Transverse colon (tissue), 4 donors: ENCODE data around the gene TMEM97. TPM values are rescaled to one million over a fixed set of nuclear protein-coding genes. Genes with fewer than 3 reads are reported as not detected.
"Not testable (repeated sequence)": the region's sequence is repeated elsewhere in the genome, so short reads cannot be mapped to it uniquely, and the experiment has no call there.

Experiments used
- DNase-seq: peaks from one replicate; pipeline ENCODE4 v3.0.0-alpha.2; 2019
- H3K27ac ChIP-seq, 4 donors: fragments of 200-600 bp; sonication (generic); 2 replicates each; pipeline ENCODE4 v1.5.1; 2016 to 2018; ENCODE audit warnings: inconsistent platforms in 4 of 4
- H3K27me3 ChIP-seq: fragments of 200-600 bp; sonication (generic); 2 replicates; pipeline ENCODE4 v1.5.1; 2017; ENCODE audit warnings: inconsistent platforms
- H3K36me3 ChIP-seq, 4 donors: fragments of 200-600 bp; sonication (generic); 2 replicates each; pipeline ENCODE4 v1.5.1; 2017 to 2019; ENCODE audit warnings: inconsistent platforms in 4 of 4
- H3K4me1 ChIP-seq, 4 donors: fragments of 200-600 bp; sonication (generic); 2 replicates each; pipeline ENCODE4 v1.5.1; 2017 to 2020; ENCODE audit warnings: inconsistent platforms in 4 of 4
- H3K4me3 ChIP-seq, 4 donors: fragments of 200-600 bp; sonication (generic); 1 replicate in 1 of 4; 2 replicates in 3 of 4; pipeline versions ENCODE4 v1.5.1 to v1.6.1; 2017 to 2019; ENCODE audit warnings: inconsistent platforms in 4 of 4
- H3K9me3 ChIP-seq, 2 donors: fragments of 200-600 bp; sonication (generic); 2 replicates each; pipeline ENCODE4 v1.5.1; 2017 to 2019; ENCODE audit warnings: inconsistent platforms in 2 of 2
- EP300 ChIP-seq: sonication (generic); formaldehyde crosslinking; IDR thresholded peaks from one replicate; pipeline ENCODE4 v1.6.1; 2017; ENCODE audit warnings: antibody characterized with exemption, low read depth
- POLR2A ChIP-seq: fragments of 450-650 bp; IDR thresholded peaks from one replicate; pipeline ENCODE4 v1.6.1; 2016; ENCODE audit warnings: antibody characterized with exemption, mild to moderate bottlenecking, moderate library complexity
- POLR2AphosphoS5 ChIP-seq, 3 donors: sonication (generic); formaldehyde crosslinking; IDR thresholded peaks; one replicate each; pipeline ENCODE4 v1.6.1; 2016; ENCODE audit warnings: antibody characterized with exemption in 3 of 3
- WGBS, 2 donors: methylation state at CpG; one replicate each; pipeline ENCODE4 v1.1.5; 2018; ENCODE audit warnings: low coverage in 1 of 2; 5-methylcytosine and 5-hydroxymethylcytosine counted together
- in situ Hi-C, 4 donors: fragments of 200-750 bp; cut with MboI; loops; one replicate each; pipeline versions ENCODE4 v1.15.0 to v1.15.1; 2017; ENCODE audit warnings: low sequenced_read_pairs in 3 of 4, low pct_ligation_motif_present in 1 of 4, low pct_unique_long_range_greater_than_20kb in 1 of 4
- intact Hi-C: fragments of 100-400 bp; cut with DNase I; formaldehyde crosslinking; loops from one replicate; pipeline ENCODE4 v1.15.1; 2023; ENCODE audit warnings: low total_unique reads
- total RNA-seq, 4 donors: library from RNA; depleted of rRNA; stranded (reverse); fragments of >200 nt; gene quantifications; one replicate each; pipeline ENCODE4 v1.1.0, GENCODE V29; 2016
- TF ChIP-seq, protein P1 (sequence below), 5 experiments: fragments of 200-600 bp in 3 of 5; fragments of 450-650 bp in 2 of 5; sonication (generic) in 3 of 5; IDR thresholded peaks; 1 replicate in 2 of 5; 2 replicates in 3 of 5; pipeline ENCODE4 v1.5.1; 2016 to 2017; ENCODE audit warnings: antibody characterized with exemption in 5 of 5, inconsistent platforms in 3 of 5, mild to moderate bottlenecking in 2 of 5, moderate library complexity in 1 of 5

Gene TMEM97
- total RNA-seq, 4 donors from 2014 or later, result 4.5 to 57.7 (median 8.9) TPM; not detected in 1

DNA sequence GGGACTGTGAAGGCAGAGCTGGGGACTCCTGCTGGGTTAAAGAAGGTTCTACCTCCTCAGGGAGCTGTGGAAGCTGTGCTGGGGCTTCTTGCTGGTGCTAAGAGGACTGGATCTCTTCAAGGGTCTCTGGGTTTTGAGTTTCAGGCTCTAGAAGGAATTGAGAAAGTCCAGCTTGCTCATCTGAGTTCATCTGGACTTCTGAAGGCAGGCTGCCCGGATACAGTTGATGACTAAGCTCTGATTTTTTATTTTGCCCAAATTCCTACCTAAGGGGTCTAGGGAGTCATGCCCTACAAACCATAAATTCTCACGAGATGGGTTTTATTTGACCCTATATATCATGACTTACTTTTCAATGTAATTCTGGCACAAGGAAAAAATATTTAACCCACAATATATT is 46.8 kb upstream of the TMEM97 start:
- no peaks in the 10 kb centered on the region for H3K4me1 ChIP-seq
- no peaks in the 10 kb centered on the region for H3K36me3 ChIP-seq
- TF ChIP-seq, protein P1, sequence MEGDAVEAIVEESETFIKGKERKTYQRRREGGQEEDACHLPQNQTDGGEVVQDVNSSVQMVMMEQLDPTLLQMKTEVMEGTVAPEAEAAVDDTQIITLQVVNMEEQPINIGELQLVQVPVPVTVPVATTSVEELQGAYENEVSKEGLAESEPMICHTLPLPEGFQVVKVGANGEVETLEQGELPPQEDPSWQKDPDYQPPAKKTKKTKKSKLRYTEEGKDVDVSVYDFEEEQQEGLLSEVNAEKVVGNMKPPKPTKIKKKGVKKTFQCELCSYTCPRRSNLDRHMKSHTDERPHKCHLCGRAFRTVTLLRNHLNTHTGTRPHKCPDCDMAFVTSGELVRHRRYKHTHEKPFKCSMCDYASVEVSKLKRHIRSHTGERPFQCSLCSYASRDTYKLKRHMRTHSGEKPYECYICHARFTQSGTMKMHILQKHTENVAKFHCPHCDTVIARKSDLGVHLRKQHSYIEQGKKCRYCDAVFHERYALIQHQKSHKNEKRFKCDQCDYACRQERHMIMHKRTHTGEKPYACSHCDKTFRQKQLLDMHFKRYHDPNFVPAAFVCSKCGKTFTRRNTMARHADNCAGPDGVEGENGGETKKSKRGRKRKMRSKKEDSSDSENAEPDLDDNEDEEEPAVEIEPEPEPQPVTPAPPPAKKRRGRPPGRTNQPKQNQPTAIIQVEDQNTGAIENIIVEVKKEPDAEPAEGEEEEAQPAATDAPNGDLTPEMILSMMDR (IDR thresholded peaks at IDR 0.05), result no peak
- TF ChIP-seq POLR2AphosphoS5 (IDR thresholded peaks at IDR 0.05), result no peak
- TF ChIP-seq POLR2A, result no peak
- no peak for TF ChIP-seq EP300
- no peak overlapping the region for H3K27ac ChIP-seq
- 45 to 60% methylated on average over 2 of the region's 2 CpGs for WGBS, 2 donors
- in situ Hi-C loops, result loop anchor here in 2 of 4 donors (25.0 kb wide), 1 partner anchor 485 kb away; no protein-coding TSS in a partner anchor
- no peak overlapping the region for H3K4me3 ChIP-seq
- H3K27me3 ChIP-seq, result peaks cover 23% of the 10 kb centered on the region
- intact Hi-C loops, result no loop called here
- DNase-seq, result no peak
- H3K9me3 ChIP-seq, result no peaks in the 10 kb centered on the region

DNA sequence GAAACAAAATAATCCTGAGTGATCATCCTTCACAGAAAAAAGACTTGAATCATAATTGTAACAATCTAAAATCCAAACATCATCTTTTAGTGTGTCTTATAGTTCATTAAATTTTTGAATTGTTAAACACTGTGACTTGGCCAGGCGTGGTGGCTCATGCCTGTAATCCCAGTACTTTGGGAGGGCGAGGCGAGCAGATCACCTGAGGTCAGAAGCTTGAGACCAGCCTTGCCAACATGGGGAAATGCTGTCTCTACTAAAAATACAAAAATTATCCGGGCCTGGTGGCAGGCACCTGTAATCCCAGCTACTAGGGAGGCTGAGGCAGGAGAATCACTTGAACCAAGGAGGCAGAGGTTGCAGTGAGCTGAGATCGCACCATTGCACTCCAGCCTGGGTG is 45.7 kb upstream of the TMEM97 start:
- in situ Hi-C loops, result loop anchor here in 2 of 4 donors (25.0 kb wide), 1 partner anchor 486 kb away; no protein-coding TSS in a partner anchor
- 72 to 83% methylated on average over 4 to 5 of the region's 5 CpGs for whole genome bisulfite sequencing, 2 donors
- H3K9me3 ChIP-seq, H3K4me3 ChIP-seq, DNase-seq, H3K4me1 ChIP-seq, H3K36me3 ChIP-seq, intact Hi-C loops, H3K27ac ChIP-seq: not testable (repeated sequence)
- H3K27me3 ChIP-seq, result peaks cover 24% of the 10 kb centered on the region

DNA sequence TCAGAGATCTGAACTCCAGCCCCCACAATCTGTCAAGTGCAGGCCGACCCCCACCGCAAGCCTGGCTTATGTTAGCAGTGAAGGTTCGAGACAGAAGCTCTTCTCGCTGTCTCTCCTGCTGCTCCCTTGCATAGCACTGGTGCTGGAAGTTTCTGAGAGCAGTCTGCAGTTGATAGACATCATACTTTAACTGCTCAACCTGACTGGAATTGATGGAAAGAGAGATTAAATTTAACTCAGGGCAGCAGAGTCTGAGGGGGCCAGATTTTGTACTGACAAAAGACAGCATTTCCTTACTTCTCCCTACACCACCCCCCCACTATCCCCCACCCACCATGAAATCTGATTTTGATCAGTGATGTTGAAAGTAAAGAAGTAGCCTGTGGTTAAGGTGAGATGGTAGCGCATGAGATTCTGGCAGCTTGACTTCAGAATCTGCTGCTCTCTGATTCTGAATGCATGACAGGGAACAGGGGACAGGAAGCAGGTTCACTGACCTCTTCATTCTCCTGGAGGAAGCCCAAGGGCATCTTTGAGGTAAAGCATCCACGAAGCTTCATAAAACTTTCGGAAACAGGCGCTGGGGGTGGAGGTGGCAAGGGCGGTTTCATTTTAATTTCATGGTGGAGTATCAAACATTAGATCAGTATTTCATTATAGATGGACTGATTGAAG is 44.3 kb upstream of the TMEM97 start:
- Histone ChIP-seq H3K4me3 (no peak overlapping the region), H3K27ac (no peak overlapping the region), H3K27me3 (peaks cover 24% of the 10 kb centered on the region), H3K9me3 (no peaks in the 10 kb centered on the region), H3K4me1 (peaks cover 0 to 2% (median 0%) of the 10 kb centered on the region in 4 donors), H3K36me3 (no peaks in the 10 kb centered on the region)
- 72 to 80% methylated on average over 6 to 9 of the region's 9 CpGs for WGBS, 2 donors
- intact Hi-C loops, result no loop called here
- no peak for DNase-seq
- TF ChIP-seq, protein P1 (IDR thresholded peaks at IDR 0.05), result no peak
- TF ChIP-seq POLR2A, result no peak
- TF ChIP-seq POLR2AphosphoS5 (IDR thresholded peaks at IDR 0.05), result no peak
- TF ChIP-seq EP300, result no peak
- in situ Hi-C loops, result loop anchor here in 2 of 4 donors (25.0 kb wide), 1 partner anchor 487 kb away; no protein-coding TSS in a partner anchor

- WGBS, 2 donors, result 95% methylated on average over 5 of the region's 6 CpGs; no CpG with 5 or more reads in 1 of the 2 donors
- intact Hi-C loops, result no loop called here
- TF ChIP-seq POLR2AphosphoS5 (IDR thresholded peaks at IDR 0.05) (no peak), EP300 (no peak), POLR2A (no peak)
- TF ChIP-seq, protein P1 (IDR thresholded peaks at IDR 0.05), result no peak
Measured at GRCh38 chr17:28276011-28276410, 43.0 kb upstream of the TMEM97 start.

More at GRCh38 chr17:28276011-28276410, 43.0 kb upstream of the TMEM97 start:
- Histone ChIP-seq H3K36me3 (no peaks in the 10 kb centered on the region), H3K9me3 (no peaks in the 10 kb centered on the region), H3K4me3 (no peak overlapping the region), H3K27me3 (peaks cover 24% of the 10 kb centered on the region), H3K27ac (no peak overlapping the region), H3K4me1 (peaks cover 0 to 2% (median 0%) of the 10 kb centered on the region in 4 donors)
- DNase-seq, result no peak
- in situ Hi-C loops, result no loop called here
